Measurements from ENCODE around the gene B3GNT7.

Gene B3GNT7

GRCh38 chr2:231436957-231437356, 41.4 kb downstream of the B3GNT7 start:
- no peak overlapping the region for H3K4me3 ChIP-seq (replicated peaks; ENCODE audit: insufficient read depth, low read length)
- no peak for DNase-seq (ENCODE audit: low read depth in 1 of 2, low spot score in 1 of 2)
- H3K27me3 ChIP-seq (ENCODE audit: insufficient read depth, poor library complexity, severe bottlenecking), result no peaks in the 10 kb centered on the region
- TF ChIP-seq REST (IDR thresholded peaks at IDR 0.05; ENCODE audit: insufficient replicate concordance, low read depth), result no peak
- TF ChIP-seq CTCF (IDR thresholded peaks at IDR 0.05; ENCODE audit: insufficient read depth, low read length), result no peak
- TF ChIP-seq POLR2AphosphoS5 (IDR thresholded peaks at IDR 0.05; ENCODE audit: low read depth), result no peak
- TF ChIP-seq GABPA (IDR thresholded peaks at IDR 0.05; ENCODE audit: low read depth), result no peak
- H3K27ac ChIP-seq (replicated peaks), result no peak overlapping the region

- no peak overlapping the region for H3K27ac ChIP-seq (replicated peaks)
Observed at GRCh38 chr2:231449503-231450054, 54.1 kb downstream of the B3GNT7 start.

GRCh38 chr2:231450548-231450989, 55.1 kb downstream of the B3GNT7 start:
- no peak for TF ChIP-seq CTCF (IDR thresholded peaks at IDR 0.05; ENCODE audit: insufficient read depth, low read length)
- no peak for TF ChIP-seq GABPA (IDR thresholded peaks at IDR 0.05; ENCODE audit: low read depth)
- TF ChIP-seq POLR2AphosphoS5 (IDR thresholded peaks at IDR 0.05; ENCODE audit: low read depth), result no peak
- no peak for TF ChIP-seq REST (IDR thresholded peaks at IDR 0.05; ENCODE audit: insufficient replicate concordance, low read depth)
- Histone ChIP-seq H3K27me3 (ENCODE audit: insufficient read depth, poor library complexity, severe bottlenecking) (no peaks in the 10 kb centered on the region), H3K4me3 (replicated peaks; ENCODE audit: insufficient read depth, low read length) (no peak overlapping the region), H3K27ac (replicated peaks) (no peak overlapping the region)
- DNase-seq (ENCODE audit: low read depth in 1 of 2, low spot score in 1 of 2), result no peak

More at GRCh38 chr2:231449503-231450054, 54.1 kb downstream of the B3GNT7 start:
- Histone ChIP-seq H3K27me3 (ENCODE audit: insufficient read depth, poor library complexity, severe bottlenecking) (no peaks in the 10 kb centered on the region), H3K4me3 (replicated peaks; ENCODE audit: insufficient read depth, low read length) (no peak overlapping the region)
- no peak for DNase-seq (ENCODE audit: low read depth in 1 of 2, low spot score in 1 of 2)
- TF ChIP-seq GABPA (IDR thresholded peaks at IDR 0.05; ENCODE audit: low read depth), result no peak
- no peak for TF ChIP-seq SPI1 (IDR thresholded peaks at IDR 0.05; ENCODE audit: borderline replicate concordance, low read depth)
- no peak for TF ChIP-seq CTCF (IDR thresholded peaks at IDR 0.05; ENCODE audit: insufficient read depth, low read length)
- TF ChIP-seq REST (IDR thresholded peaks at IDR 0.05; ENCODE audit: insufficient replicate concordance, low read depth), result no peak
- no peak for TF ChIP-seq POLR2AphosphoS5 (IDR thresholded peaks at IDR 0.05; ENCODE audit: low read depth)
